ENCODE results near the gene PRRT3. TPM values are rescaled to one million over a fixed set of nuclear protein-coding genes. Genes with fewer than 3 reads are reported as not detected.
A peak's percentile ranks its signal among the peaks of the same experiment; 100 is the strongest.

PRRT3 gene
- total RNA-seq (1 to 10 TPM; 5.8 to 5.9 TPM), total RNA-seq (8.1 to 8.7 reads per million in 2 donors)

GRCh38 chr3:9951962-9952805 lies at the start of gene PRRT3:
TSS of gene PRRT3 (minus strand) at chr3:9952408. CDS start at chr3:9950115, 2,293 bp downstream.
- peak; percentile 21 to 53 (median 35) for DNase-seq
- peaks cover 9% of the 10 kb centered on the region for H3K4me1 Mint-ChIP-seq
- no peaks in the 10 kb centered on the region for H3K9me3 ChIP-seq (ENCODE audit: control insufficient read depth, low read length, poor library complexity, severe bottlenecking)
- H3K27ac Mint-ChIP-seq, result peak within 1 kb of the TSS; percentile 81
- H3K36me3 Mint-ChIP-seq (ENCODE audit: low read depth), result peaks cover 2% of the 10 kb centered on the region
- ATAC-seq, result peak; percentile 94
- H3K4me3 Mint-ChIP-seq, result peak within 1 kb of the TSS; percentile 94
- no peaks in the 10 kb centered on the region for H3K27me3 Mint-ChIP-seq

- peaks cover 2% of the 10 kb centered on the region for H3K4me1 Mint-ChIP-seq
- no peaks in the 10 kb centered on the region for H3K36me3 Mint-ChIP-seq (ENCODE audit: low read depth)
- no peak overlapping the region for H3K4me3 Mint-ChIP-seq
- DNase-seq (no peak), ATAC-seq (no peak)
- H3K9me3 ChIP-seq (ENCODE audit: control insufficient read depth, low read length, poor library complexity, severe bottlenecking), result no peaks in the 10 kb centered on the region
- H3K27me3 Mint-ChIP-seq, result no peaks in the 10 kb centered on the region
- H3K27ac Mint-ChIP-seq, result no peak overlapping the region
Measured at GRCh38 chr3:10000686-10001085, 48.5 kb upstream of the PRRT3 start.

GRCh38 chr3:9994086-9994844 lies 42.1 kb upstream of the PRRT3 start:
- DNase-seq, result no peak
- Mint-ChIP-seq H3K27me3 (no peaks in the 10 kb centered on the region), H3K4me3 (no peak overlapping the region), H3K36me3 (ENCODE audit: low read depth) (no peaks in the 10 kb centered on the region), H3K27ac (no peak overlapping the region), H3K4me1 (no peaks in the 10 kb centered on the region)
- no peaks in the 10 kb centered on the region for H3K9me3 ChIP-seq (ENCODE audit: control insufficient read depth, low read length, poor library complexity, severe bottlenecking)
- ATAC-seq, result no peak

GRCh38 chr3:9986230-9986725 lies 34.1 kb upstream of the PRRT3 start:
- ATAC-seq, result peak; percentile 42
- H3K9me3 ChIP-seq (ENCODE audit: control insufficient read depth, low read length, poor library complexity, severe bottlenecking), result no peaks in the 10 kb centered on the region
- Mint-ChIP-seq H3K4me1 (peaks cover 12% of the 10 kb centered on the region), H3K4me3 (peak overlapping the region; percentile 95), H3K36me3 (ENCODE audit: low read depth) (peaks cover 2% of the 10 kb centered on the region), H3K27me3 (no peaks in the 10 kb centered on the region), H3K27ac (peak overlapping the region; percentile 99)
- DNase-seq, result no peak

GRCh38 chr3:9980251-9980650 lies 28.0 kb upstream of the PRRT3 start:
- H3K4me1 Mint-ChIP-seq, result peaks cover 10% of the 10 kb centered on the region

GRCh38 chr3:9978710-9979305 lies 26.6 kb upstream of the PRRT3 start:
- no peaks in the 10 kb centered on the region for H3K9me3 ChIP-seq (ENCODE audit: control insufficient read depth, low read length, poor library complexity, severe bottlenecking)
- Mint-ChIP-seq H3K36me3 (ENCODE audit: low read depth) (peaks cover 5% of the 10 kb centered on the region), H3K4me1 (peaks cover 10% of the 10 kb centered on the region), H3K27me3 (no peaks in the 10 kb centered on the region), H3K4me3 (no peak overlapping the region), H3K27ac (peak overlapping the region; percentile 51)
- ATAC-seq (no peak), DNase-seq (no peak)

More at GRCh38 chr3:9980251-9980650, 28.0 kb upstream of the PRRT3 start:
- Mint-ChIP-seq H3K36me3 (ENCODE audit: low read depth) (peaks cover 5% of the 10 kb centered on the region), H3K4me3 (no peak overlapping the region), H3K27me3 (no peaks in the 10 kb centered on the region), H3K27ac (no peak overlapping the region)
- no peak for ATAC-seq
- DNase-seq, result no peak
- no peaks in the 10 kb centered on the region for H3K9me3 ChIP-seq (ENCODE audit: control insufficient read depth, low read length, poor library complexity, severe bottlenecking)

GRCh38 chr3:9976721-9977709 lies 24.8 kb upstream of the PRRT3 start:
- no peak for ATAC-seq
- Mint-ChIP-seq H3K4me3 (no peak overlapping the region), H3K36me3 (ENCODE audit: low read depth) (peaks cover 5% of the 10 kb centered on the region), H3K4me1 (peaks cover 10% of the 10 kb centered on the region), H3K27me3 (no peaks in the 10 kb centered on the region), H3K27ac (no peak overlapping the region)
- no peaks in the 10 kb centered on the region for H3K9me3 ChIP-seq (ENCODE audit: control insufficient read depth, low read length, poor library complexity, severe bottlenecking)
- no peak for DNase-seq

- Mint-ChIP-seq H3K27ac (no peak overlapping the region), H3K36me3 (ENCODE audit: low read depth) (peaks cover 5% of the 10 kb centered on the region), H3K27me3 (no peaks in the 10 kb centered on the region), H3K4me3 (no peak overlapping the region), H3K4me1 (peaks cover 2% of the 10 kb centered on the region)
- H3K9me3 ChIP-seq (ENCODE audit: control insufficient read depth, low read length, poor library complexity, severe bottlenecking), result no peaks in the 10 kb centered on the region
- no peak for ATAC-seq
- no peak for DNase-seq
Measured at GRCh38 chr3:9970020-9970652, 17.9 kb upstream of the PRRT3 start.

GRCh38 chr3:9969632-9970019 lies 17.4 kb upstream of the PRRT3 start:
- DNase-seq (no peak), ATAC-seq (no peak)
- peaks cover 5% of the 10 kb centered on the region for H3K36me3 Mint-ChIP-seq (ENCODE audit: low read depth)
- peaks cover 2% of the 10 kb centered on the region for H3K4me1 Mint-ChIP-seq
- no peak overlapping the region for H3K4me3 Mint-ChIP-seq
- H3K27ac Mint-ChIP-seq, result no peak overlapping the region
- no peaks in the 10 kb centered on the region for H3K9me3 ChIP-seq (ENCODE audit: control insufficient read depth, low read length, poor library complexity, severe bottlenecking)
- no peaks in the 10 kb centered on the region for H3K27me3 Mint-ChIP-seq

- Mint-ChIP-seq H3K27me3 (no peaks in the 10 kb centered on the region), H3K4me3 (no peak overlapping the region), H3K27ac (peak overlapping the region; percentile 51), H3K4me1 (peaks cover 2% of the 10 kb centered on the region), H3K36me3 (ENCODE audit: low read depth) (peaks cover 5% of the 10 kb centered on the region)
- no peak for ATAC-seq
- DNase-seq, result no peak
- H3K9me3 ChIP-seq (ENCODE audit: control insufficient read depth, low read length, poor library complexity, severe bottlenecking), result no peaks in the 10 kb centered on the region
Measured at GRCh38 chr3:9966841-9967240, 14.6 kb upstream of the PRRT3 start.

- H3K4me1 Mint-ChIP-seq, result peaks cover 2% of the 10 kb centered on the region
- ATAC-seq (no peak), DNase-seq (no peak)
- peaks cover 3% of the 10 kb centered on the region for H3K36me3 Mint-ChIP-seq (ENCODE audit: low read depth)
- no peaks in the 10 kb centered on the region for H3K27me3 Mint-ChIP-seq
- H3K27ac Mint-ChIP-seq, result no peak overlapping the region
- H3K4me3 Mint-ChIP-seq, result no peak overlapping the region
- H3K9me3 ChIP-seq (ENCODE audit: control insufficient read depth, low read length, poor library complexity, severe bottlenecking), result no peaks in the 10 kb centered on the region
Measured at GRCh38 chr3:9965200-9965875, 13.1 kb upstream of the PRRT3 start.
